ENCODE data around the gene RAD51B.

GRCh38 chr14:68759017-68759560 is 939.5 kb downstream of the RAD51B start:
- TF ChIP-seq CTCF (IDR thresholded peaks at IDR 0.05) (no peak), POLR2A (IDR thresholded peaks at IDR 0.05) (no peak)
